CD14-positive monocyte (primary cell): ENCODE data around the gene MR1. TPM values are rescaled to one million over a fixed set of nuclear protein-coding genes. Genes with fewer than 3 reads are reported as not detected.
A peak's percentile ranks its signal among the peaks of the same experiment; 100 is the strongest.

Experiments
- DNase-seq, 3 donors: peaks; one replicate each; pipeline ENCODE4 v3.0.0-alpha.2; 2011 to 2022
- H2AFZ ChIP-seq: 2 replicates; pipeline ENCODE4 v1.6.0; 2012; ENCODE audit warnings: mild to moderate bottlenecking, low read depth, low read length, inconsistent platforms; ENCODE audit not compliant: insufficient read depth, poor library complexity, severe bottlenecking
- H3K27ac ChIP-seq, 2 donors: 1 replicate in 1 of 2; 2 replicates in 1 of 2; pipeline ENCODE4 v1.5.1; 2012 to 2013; ENCODE audit warnings: low read length in 2 of 2, control low read depth in 1 of 2, inconsistent platforms in 1 of 2, low read depth in 1 of 2, mild to moderate bottlenecking in 1 of 2
- H3K27me3 ChIP-seq, 2 donors: one replicate each; pipeline versions ENCODE4 v1.6.0 to v1.6.1; 2011 to 2013; ENCODE audit warnings: low read length in 2 of 2; ENCODE audit not compliant: control insufficient read depth in 2 of 2, insufficient read depth in 2 of 2
- H3K36me3 ChIP-seq, 2 donors: replicated peaks in 1 of 2; 1 replicate in 1 of 2; 2 replicates in 1 of 2; pipeline versions ENCODE4 v1.5.1 to v1.6.1; 2012 to 2013; ENCODE audit warnings: low read length in 2 of 2, control low read depth in 1 of 2, inconsistent platforms in 1 of 2, mild to moderate bottlenecking in 1 of 2; ENCODE audit not compliant: insufficient read depth in 2 of 2, control insufficient read depth in 1 of 2
- H3K4me1 ChIP-seq, 2 donors: 1 replicate in 1 of 2; 2 replicates in 1 of 2; pipeline versions ENCODE4 v1.5.1 to v1.6.1; 2012 to 2013; ENCODE audit warnings: low read length in 2 of 2, control low read depth in 1 of 2, inconsistent platforms in 1 of 2, mild to moderate bottlenecking in 1 of 2, moderate library complexity in 1 of 2; ENCODE audit not compliant: insufficient read depth in 2 of 2, control insufficient read depth in 1 of 2
- H3K4me2 ChIP-seq: replicated peaks from 2 replicates; pipeline ENCODE3; 2012; ENCODE audit warnings: low read length, moderate library complexity, mild to moderate bottlenecking; ENCODE audit not compliant: poor library complexity, severe bottlenecking; ENCODE audit errors: extremely low read depth
- H3K4me3 ChIP-seq, 3 experiments: fragments of 200-600 bp in 1 of 3; sonication (generic) in 1 of 3; replicated peaks in 1 of 3; 1 replicate in 2 of 3; 2 replicates in 1 of 3; pipeline ENCODE4 v1.5.1; 2011 to 2013; ENCODE audit warnings: low read length in 3 of 3, mild to moderate bottlenecking in 3 of 3, control low read depth in 2 of 3, low read depth in 2 of 3, inconsistent platforms in 1 of 3, moderate library complexity in 1 of 3
- H3K79me2 ChIP-seq: 2 replicates; pipeline ENCODE4 v1.6.0; 2012; ENCODE audit warnings: mild to moderate bottlenecking, control low read depth, inconsistent platforms, low read length, moderate library complexity; ENCODE audit not compliant: insufficient read depth
- H3K9ac ChIP-seq: 2 replicates; pipeline ENCODE4 v1.6.0; 2017; ENCODE audit warnings: low read length, mild to moderate bottlenecking; ENCODE audit not compliant: insufficient read depth, poor library complexity, severe bottlenecking
- H3K9me3 ChIP-seq, 2 donors: replicated peaks in 1 of 2; 1 replicate in 1 of 2; 2 replicates in 1 of 2; pipeline versions ENCODE4 v1.5.1 to v1.6.1; 2012 to 2013; ENCODE audit warnings: low read length in 2 of 2, control low read depth in 1 of 2; ENCODE audit not compliant: control insufficient read depth in 1 of 2, insufficient read depth in 1 of 2
- H4K20me1 ChIP-seq: 2 replicates; pipeline ENCODE4 v1.6.0; 2012; ENCODE audit warnings: mild to moderate bottlenecking, low read length, control low read depth, moderate library complexity; ENCODE audit not compliant: insufficient read depth
- H3K27ac Mint-ChIP-seq, 7 donors: one replicate each; pipeline ENCODE4 v1.8.0; 2020; ENCODE audit warnings: mild to moderate bottlenecking in 7 of 7, mixed read lengths in 7 of 7, moderate library complexity in 6 of 7, inconsistent platforms in 2 of 7
- H3K27me3 Mint-ChIP-seq, 3 donors: one replicate each; pipeline ENCODE4 v1.8.0; 2021 to 2022; ENCODE audit warnings: low read depth in 3 of 3, mild to moderate bottlenecking in 3 of 3, mixed read lengths in 3 of 3, moderate library complexity in 3 of 3, inconsistent platforms in 1 of 3
- H3K36me3 Mint-ChIP-seq, 2 donors: one replicate each; pipeline ENCODE4 v1.8.0; 2020; ENCODE audit warnings: mixed read lengths in 2 of 2, inconsistent platforms in 1 of 2, mild to moderate bottlenecking in 1 of 2
- H3K4me1 Mint-ChIP-seq: one replicate; pipeline ENCODE4 v1.8.0; 2020; ENCODE audit warnings: mild to moderate bottlenecking, mixed read lengths
- H3K4me3 Mint-ChIP-seq, 2 donors: one replicate each; pipeline ENCODE4 v1.8.0; 2020; ENCODE audit warnings: mild to moderate bottlenecking in 2 of 2, mixed read lengths in 2 of 2, moderate library complexity in 1 of 2
- H3K9me3 Mint-ChIP-seq, 7 donors: one replicate each; pipeline ENCODE4 v1.8.0; 2020 to 2022; ENCODE audit warnings: mixed read lengths in 7 of 7, mild to moderate bottlenecking in 6 of 7, moderate library complexity in 6 of 7, inconsistent platforms in 2 of 7
- CTCF ChIP-seq: fragments of 200-600 bp; IDR thresholded peaks from one replicate; pipeline ENCODE4 v1.8.0; 2022; ENCODE audit warnings: antibody characterized with exemption, mild to moderate bottlenecking
- WGBS: methylation state at CpG from one replicate; pipeline ENCODE4 v1.1.5; 2013; ENCODE audit warnings: missing lambda C conversion rate; ENCODE audit not compliant: insufficient coverage; 5-methylcytosine and 5-hydroxymethylcytosine counted together
- intact Hi-C, 2 donors: fragments of 100-400 bp; cut with micrococcal nuclease; formaldehyde crosslinking; loops; one replicate each; pipeline versions ENCODE4 v1.15.0 to v1.15.1; 2023
- polyA plus RNA-seq, 3 donors: library from polyadenylated mRNA; depleted of rRNA in 1 of 3; unstranded in 2 of 3; stranded (reverse) in 1 of 3; fragments of 300-500 nt in 2 of 3; fragments of >200 nt in 1 of 3; fragmentation: Illumina TruSeq in 2 of 3; gene quantifications; 1 replicate in 2 of 3; 2 replicates in 1 of 3; pipeline ENCODE4 v1.2.3, GENCODE V29; 2012 to 2021

The MR1 gene
- polyA plus RNA-seq, 3 donors = 17.7 to 46.9 (median 40.9) TPM

GRCh38 chr1:181081395-181081794, 47.6 kb downstream of the MR1 start:
- Mint-ChIP-seq H3K27me3 (peaks cover 0 to 2% (median 0%) of the 10 kb centered on the region in 3 donors), H3K9me3 (peaks cover 0 to 2% (median 0%) of the 10 kb centered on the region in 7 donors), H3K27ac (no peak overlapping the region), H3K4me3 (no peak overlapping the region), H3K4me1 (peaks cover 31% of the 10 kb centered on the region), H3K36me3 (no peaks in the 10 kb centered on the region)
- Histone ChIP-seq H3K9me3 (no peaks in the 10 kb centered on the region), H4K20me1 (no peaks in the 10 kb centered on the region), H3K4me2 (no peak overlapping the region), H2AFZ (no peak overlapping the region), H3K79me2 (no peaks in the 10 kb centered on the region), H3K9ac (no peak overlapping the region), H3K27ac (peak overlapping the region in 1 of 2 donors; percentile 22), H3K36me3 (no peaks in the 10 kb centered on the region), H3K27me3 (no peaks in the 10 kb centered on the region), H3K4me3 (no peak overlapping the region), H3K4me1 (peaks cover 25 to 32% of the 10 kb centered on the region in 2 donors)
- TF ChIP-seq CTCF = no peak
- no peak for DNase-seq
- intact Hi-C loops = loop anchor here in 1 of 2 donors (5.0 to 10.0 kb wide), 2 partner anchors 47 to 61 kb away; partner anchors contain the start of gene MR1
- 93% methylated on average over 2 of the region's 3 CpGs for WGBS

- WGBS = 22% methylated on average over 3 of the region's 6 CpGs
- H3K27me3 Mint-ChIP-seq = no peaks in the 10 kb centered on the region
- H3K9me3 Mint-ChIP-seq = peaks cover 0 to 2% (median 0%) of the 10 kb centered on the region in 7 donors
- intact Hi-C loops = loop anchor here in 1 of 2 donors (2.0 to 10.0 kb wide), 3 partner anchors 45 to 58 kb away; partner anchors contain the start of gene MR1
- Histone ChIP-seq H3K27ac (peak overlapping the region; percentile 16 to 39), H4K20me1 (peaks cover 10% of the 10 kb centered on the region), H3K79me2 (peaks cover 14% of the 10 kb centered on the region), H3K36me3 (no peaks in the 10 kb centered on the region), H3K4me1 (peaks cover 44 to 53% of the 10 kb centered on the region in 2 donors), H3K4me2 (no peak overlapping the region), H2AFZ (no peak overlapping the region), H3K9ac (no peak overlapping the region), H3K27me3 (no peaks in the 10 kb centered on the region), H3K9me3 (no peaks in the 10 kb centered on the region), H3K4me3 (no peak overlapping the region)
- H3K4me3 Mint-ChIP-seq = no peak overlapping the region
- TF ChIP-seq CTCF = peak; percentile 68
- no peaks in the 10 kb centered on the region for H3K36me3 Mint-ChIP-seq
- H3K4me1 Mint-ChIP-seq = peaks cover 48% of the 10 kb centered on the region
- H3K27ac Mint-ChIP-seq = peak overlapping the region in 6 of 7 donors; percentile 0 to 76 (median 56)
- DNase-seq = peak; percentile 77 to 87 (median 83)
Measured at GRCh38 chr1:181083842-181084605, 50.2 kb downstream of the MR1 start.
